Tongue (tissue), 3 donors: ENCODE measurements around the gene WAS. TPM values are rescaled to one million over a fixed set of nuclear protein-coding genes. Genes with fewer than 3 reads are reported as not detected.

Source experiments
- DNase-seq: peaks from one replicate; pipeline ENCODE4 v3.0.0-alpha.2; 2015
- small RNA-seq: library from RNA; depleted of rRNA; stranded (forward); fragments of <200 nt; gene quantifications from one replicate; pipeline ENCODE3, GENCODE V24; 2014; ENCODE audit warnings: low replicate concordance
- total RNA-seq: library from RNA; depleted of rRNA; stranded (reverse); fragments of >200 nt; gene quantifications from one replicate; pipeline ENCODE4 v1.2.3, GENCODE V29; 2014

The WAS gene
- total RNA-seq, 1 donor from 2014 or later = 1.6 TPM

DNA sequence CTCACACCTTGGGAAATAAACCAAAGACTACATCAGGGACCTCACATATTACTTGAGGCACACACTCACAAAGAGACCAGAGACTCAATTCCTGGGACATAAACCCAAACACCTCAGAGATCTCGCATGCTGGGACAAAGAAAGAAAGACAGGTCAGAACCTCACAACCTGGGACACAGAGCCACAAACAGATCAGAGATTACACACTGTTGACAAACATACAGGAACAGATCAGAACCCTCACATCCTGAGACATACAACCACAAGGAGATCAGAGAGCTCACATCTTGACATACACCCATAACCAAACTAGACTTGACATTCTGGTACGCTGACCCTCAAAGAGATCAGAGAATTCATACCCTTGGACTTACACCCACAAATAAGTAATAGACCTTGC is 30.2 kb downstream of the WAS start:
- no peak for DNase-seq

GRCh38 chrX:48714573-48714972 is 31.0 kb downstream of the WAS start:
- DNase-seq = no peak

GRCh38 chrX:48715072-48715471 is 31.5 kb downstream of the WAS start:
- DNase-seq = peak; percentile 16

- no peak for DNase-seq
Observed at GRCh38 chrX:48715876-48716502, 32.4 kb downstream of the WAS start.

DNA sequence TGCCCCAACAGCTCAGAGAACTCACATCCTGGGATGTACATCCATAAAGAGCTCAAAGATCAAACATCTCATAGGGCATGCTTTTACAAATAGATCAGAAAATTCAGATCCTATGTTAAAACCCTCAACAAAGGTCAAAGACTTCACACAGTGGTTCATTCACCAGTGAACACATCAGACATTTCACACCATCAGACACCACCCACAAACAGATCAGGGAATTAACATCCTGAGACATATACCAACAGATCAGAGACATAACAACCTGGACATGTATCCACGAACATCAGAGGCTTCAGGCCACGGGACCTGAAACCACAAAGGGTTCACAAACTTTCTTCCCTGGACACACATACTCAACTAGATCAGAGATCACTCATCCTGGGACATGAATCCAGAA is 36.4 kb downstream of the WAS start:
- no peak for DNase-seq

GRCh38 chrX:48720577-48721250 is 37.1 kb downstream of the WAS start:
- no peak for DNase-seq

DNA sequence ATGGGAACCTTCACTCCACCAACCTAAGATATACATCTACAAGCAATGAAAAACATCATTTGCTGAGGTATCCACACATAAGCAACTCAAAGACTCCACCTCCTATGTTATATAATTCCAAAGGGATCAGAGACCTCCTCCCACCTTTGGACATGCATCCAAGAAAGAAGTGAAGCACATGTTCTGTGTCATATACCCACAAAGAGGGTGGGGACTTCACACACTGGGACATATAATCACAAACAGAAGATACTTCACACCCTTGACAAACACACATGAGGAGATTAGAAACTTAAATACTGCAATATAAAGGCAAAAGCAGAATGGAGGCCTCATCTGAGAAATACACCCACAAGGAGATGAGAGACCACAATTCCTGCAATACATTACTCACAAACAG is 38.3 kb downstream of the WAS start:
- no peak for DNase-seq

DNA sequence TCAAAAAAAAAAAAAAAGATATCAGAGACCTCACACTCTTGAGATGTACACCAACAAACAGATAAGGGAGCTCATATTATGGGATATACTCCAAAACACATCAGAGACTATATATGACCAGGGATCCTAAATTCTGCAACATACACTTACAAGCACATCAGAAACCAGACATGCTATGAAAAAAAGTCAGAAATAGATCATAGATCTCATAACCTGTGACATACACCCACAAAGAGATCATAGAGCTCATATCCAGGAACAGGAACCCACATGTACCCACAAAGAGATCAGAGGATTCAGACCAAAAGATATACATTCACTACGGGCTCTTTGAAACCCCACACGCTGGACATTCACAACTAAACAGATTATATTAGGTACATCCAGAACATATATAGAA is 43.0 kb downstream of the WAS start:
- DNase-seq = no peak

DNA sequence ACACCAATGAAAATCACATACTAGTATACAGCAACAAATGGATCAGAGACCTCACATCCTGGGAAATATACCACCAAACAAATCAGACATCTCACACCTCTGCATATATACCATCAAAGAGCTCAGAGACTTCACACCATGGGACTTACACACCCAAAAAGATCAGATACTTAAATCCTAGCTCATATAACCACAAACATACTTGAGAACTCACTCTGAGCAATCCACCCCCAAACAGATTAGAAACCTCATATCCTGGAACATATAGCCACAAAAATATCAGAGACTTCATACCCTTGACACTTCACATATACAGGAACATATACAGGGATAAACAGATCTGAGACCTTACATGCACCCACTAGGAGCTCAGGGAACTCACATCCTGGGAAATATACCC is 45.1 kb downstream of the WAS start:
- DNase-seq = no peak

DNA sequence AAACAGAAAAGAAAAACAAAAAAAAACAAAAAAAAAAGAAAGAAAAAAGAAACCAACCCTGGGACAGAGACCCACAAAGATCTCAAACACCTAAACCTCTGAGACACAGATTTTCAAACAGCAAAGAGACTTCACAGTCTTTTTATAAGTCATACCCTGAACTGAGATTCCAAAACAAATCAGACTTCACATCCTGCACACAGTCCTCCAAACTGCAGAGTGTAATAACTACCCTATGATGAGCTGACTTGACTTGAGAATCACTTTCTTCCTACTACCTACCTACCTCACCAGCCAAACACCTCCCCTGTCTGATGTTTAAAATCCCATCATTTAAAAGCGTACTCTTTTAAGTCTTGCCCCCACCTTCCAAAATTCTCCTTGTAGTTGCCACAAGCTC is 52.7 kb downstream of the WAS start:
- no peak for DNase-seq

- no peak for DNase-seq
Observed at GRCh38 chrX:48736878-48737212, 53.2 kb downstream of the WAS start.

DNA sequence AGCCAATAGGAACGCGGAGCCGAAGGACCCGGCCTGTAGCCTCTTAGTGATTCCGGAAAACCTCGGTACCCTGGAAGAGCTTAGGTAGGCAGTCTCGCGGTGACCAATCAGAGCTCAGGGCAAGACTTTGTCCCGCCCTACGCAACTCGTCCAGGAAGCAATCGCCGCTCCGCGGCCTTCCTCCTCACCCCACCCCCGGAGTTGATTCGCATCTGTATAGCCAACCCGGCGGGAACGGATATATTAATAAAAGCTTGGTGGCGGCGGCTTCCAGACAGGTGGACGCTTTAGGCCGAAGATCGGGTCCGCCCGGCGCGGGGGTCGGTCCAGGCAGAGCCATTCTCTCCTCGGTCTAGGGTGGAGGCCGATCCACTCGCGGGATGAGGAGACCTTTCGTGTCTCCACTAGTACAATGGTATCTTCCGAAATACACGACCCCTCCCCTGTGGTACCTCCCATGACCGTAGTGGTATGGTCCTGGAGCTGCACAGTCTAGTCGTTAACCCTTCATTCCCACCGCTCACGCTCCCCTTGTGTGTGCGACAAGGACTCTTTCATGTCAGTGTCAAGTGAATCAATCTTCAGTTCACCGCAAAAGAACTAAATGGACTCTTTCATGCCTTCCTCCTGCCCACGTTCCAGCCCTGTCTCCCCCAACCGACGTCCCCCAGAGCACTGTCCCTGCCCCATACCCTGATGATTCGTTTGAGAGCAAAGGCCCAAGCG is 53.8 kb downstream of the WAS start:
- DNase-seq = peak; percentile 98

GRCh38 chrX:48737940-48738339 is 54.3 kb downstream of the WAS start:
- no peak for DNase-seq

Small RNAs within 50 kb of the gene (small RNA-seq; reads per million reads assigned to genes)
- gene RNU6-1056P = not detected

Other genes starting within 250 kb of the WAS start
- 3.7 TPM for gene SLC38A5, start 213.5 kb upstream of the WAS start, total RNA-seq
- 22.8 TPM for gene FTSJ1, start 207.6 kb upstream of the WAS start, total RNA-seq
- 2.3 TPM for gene PORCN, start 174.8 kb upstream of the WAS start, total RNA-seq
- gene EBP, start 162.0 kb upstream of the WAS start, total RNA-seq = 22.8 TPM
- 8.0 TPM for gene TBC1D25, start 144.1 kb upstream of the WAS start, total RNA-seq
- 141 TPM for gene RBM3, start 109.3 kb upstream of the WAS start, total RNA-seq
- 100 TPM for gene WDR13, start 86.3 kb upstream of the WAS start, total RNA-seq
- 2.9 TPM for gene SUV39H1, start 12.9 kb downstream of the WAS start, total RNA-seq
- gene GLOD5, start 77.9 kb downstream of the WAS start, total RNA-seq = not detected
- 0.41 TPM for gene GATA1, start 102.8 kb downstream of the WAS start, total RNA-seq
- 119 TPM for gene HDAC6, start 118.3 kb downstream of the WAS start, total RNA-seq
- gene ERAS, start 142.7 kb downstream of the WAS start, total RNA-seq = not detected
- gene PCSK1N, start 151.8 kb downstream of the WAS start, total RNA-seq = 2.5 TPM
- gene TIMM17B, start 214.0 kb downstream of the WAS start, total RNA-seq = 36.7 TPM
- gene PQBP1, start 214.1 kb downstream of the WAS start, total RNA-seq = 25.2 TPM
- gene SLC35A2, start 227.8 kb downstream of the WAS start, total RNA-seq = 11.1 TPM
- gene PIM2, start 235.2 kb downstream of the WAS start, total RNA-seq = 1.8 TPM